Caco-2 (cell line): ENCODE data around the gene MAPK14. TPM values are rescaled to one million over a fixed set of nuclear protein-coding genes. Genes with fewer than 3 reads are reported as not detected.

Experiments used
- BruUV-seq: library from RNA; stranded (reverse); fragments of 400-500 nt; replicated peaks from 2 replicates; lab custom pipeline; 2021; lab: Mats Ljungman, UMichigan
- CTCF ChIA-PET: fragments of 300-600 bp; sonication (Branson Sonifier 250); formaldehyde crosslinking; loops from one replicate; lab custom pipeline; 2022; ENCODE audit warnings: antibody characterized with exemption; lab: Charles Lee
- POLR2A ChIA-PET: fragments of 300-600 bp; sonication (Branson Sonifier 250); formaldehyde crosslinking; loops from one replicate; lab custom pipeline; 2022; ENCODE audit warnings: antibody characterized with exemption; lab: Charles Lee
- DNase-seq, 2 experiments: peaks; one replicate each; pipeline versions ENCODE4 v3.0.0 to v3.0.0-alpha.2; 2020 to 2022
- H3K27me3 ChIP-seq: replicated peaks from 2 replicates; pipeline ENCODE4 v1.6.0; 2011; ENCODE audit warnings: low read length; ENCODE audit not compliant: control insufficient read depth, insufficient read depth
- H3K36me3 ChIP-seq: 2 replicates; pipeline ENCODE4 v1.5.1; 2011; ENCODE audit warnings: low read length; ENCODE audit not compliant: control insufficient read depth, insufficient read depth
- H3K4me1 ChIP-seq: fragments of 250-450 bp; sonication (Bioruptor Pico); 2 replicates; pipeline ENCODE4 v1.5.1; 2020; ENCODE audit warnings: mild to moderate bottlenecking
- H3K4me3 ChIP-seq: 2 replicates; pipeline ENCODE4 v1.5.1; 2011; ENCODE audit warnings: low read depth, mild to moderate bottlenecking, control low read depth, low read length
- H3K9me3 ChIP-seq: fragments of 250-450 bp; sonication (Bioruptor Pico); 2 replicates; pipeline ENCODE4 v1.5.1; 2020; ENCODE audit warnings: mild to moderate bottlenecking, moderate library complexity
- H3K27ac Mint-ChIP-seq: one replicate; pipeline ENCODE4 v1.8.0; 2022; ENCODE audit warnings: mixed read lengths; ENCODE audit not compliant: unreplicated experiment
- H3K27me3 Mint-ChIP-seq: one replicate; pipeline ENCODE4 v1.8.0; 2022; ENCODE audit warnings: mixed read lengths; ENCODE audit not compliant: insufficient read depth, unreplicated experiment
- H3K36me3 Mint-ChIP-seq: one replicate; pipeline ENCODE4 v1.8.0; 2022; ENCODE audit warnings: mild to moderate bottlenecking, mixed read lengths; ENCODE audit not compliant: insufficient read depth, unreplicated experiment
- H3K4me1 Mint-ChIP-seq: one replicate; pipeline ENCODE4 v1.8.0; 2022; ENCODE audit warnings: low read depth, mixed read lengths; ENCODE audit not compliant: unreplicated experiment
- H3K4me3 Mint-ChIP-seq: one replicate; pipeline ENCODE4 v1.8.0; 2022; ENCODE audit warnings: mild to moderate bottlenecking, moderate library complexity, mixed read lengths; ENCODE audit not compliant: unreplicated experiment
- H3K9me3 Mint-ChIP-seq: one replicate; pipeline ENCODE4 v1.8.0; 2022; ENCODE audit warnings: mixed read lengths; ENCODE audit not compliant: unreplicated experiment
- intact Hi-C: fragments of 100-400 bp; cut with micrococcal nuclease; formaldehyde crosslinking; loops from one replicate; pipeline ENCODE4 v1.10.0; 2022; ENCODE audit not compliant: unreplicated experiment
- total RNA-seq: library from RNA; stranded (reverse); gene quantifications from 2 replicates; pipeline ENCODE4 v1.2.3, GENCODE V29; 2022
- TF ChIP-seq, protein P1 (sequence below), 2 experiments: fragments of 200-600 bp in 1 of 2; IDR thresholded peaks; 1 replicate in 1 of 2; 2 replicates in 1 of 2; pipeline versions ENCODE4 v1.5.1 to v1.8.0; 2011 to 2022; ENCODE audit warnings: antibody characterized with exemption in 1 of 2, control low read depth in 1 of 2, inconsistent platforms in 1 of 2, low read depth in 1 of 2, low read length in 1 of 2, mild to moderate bottlenecking in 1 of 2, moderate library complexity in 1 of 2; ENCODE audit not compliant: insufficient read depth in 1 of 2, severe bottlenecking in 1 of 2, unreplicated experiment in 1 of 2

MAPK14 gene
- total RNA-seq, 1 experiment from 2014 or later, result 72.0 TPM

DNA sequence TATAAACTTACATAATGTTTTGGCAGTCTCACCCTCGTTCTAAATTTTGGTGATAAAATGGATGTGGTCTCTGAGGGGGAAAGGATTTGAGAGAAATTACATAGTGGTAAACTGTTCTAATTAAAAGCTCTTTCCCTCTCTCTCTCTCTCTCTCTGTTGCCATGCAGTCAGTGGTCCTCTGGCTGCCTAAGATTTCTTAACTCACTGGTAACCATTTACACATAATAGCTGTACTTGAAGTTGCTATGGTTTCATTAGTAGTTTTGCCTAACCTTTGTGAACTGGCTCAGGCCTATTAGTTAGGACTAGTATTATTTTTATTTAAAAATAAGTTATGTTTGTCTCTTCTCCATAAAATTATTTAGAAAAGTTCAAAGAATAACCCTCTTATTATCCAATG, 42.0 kb downstream of the MAPK14 start:
- H3K27me3 Mint-ChIP-seq, result no peaks in the 10 kb centered on the region
- H3K36me3 ChIP-seq, result no peaks in the 10 kb centered on the region
- H3K9me3 ChIP-seq, result no peaks in the 10 kb centered on the region
- ChIA-PET POLR2A (no interaction called here), CTCF (no interaction called here)
- TF ChIP-seq, protein P1, sequence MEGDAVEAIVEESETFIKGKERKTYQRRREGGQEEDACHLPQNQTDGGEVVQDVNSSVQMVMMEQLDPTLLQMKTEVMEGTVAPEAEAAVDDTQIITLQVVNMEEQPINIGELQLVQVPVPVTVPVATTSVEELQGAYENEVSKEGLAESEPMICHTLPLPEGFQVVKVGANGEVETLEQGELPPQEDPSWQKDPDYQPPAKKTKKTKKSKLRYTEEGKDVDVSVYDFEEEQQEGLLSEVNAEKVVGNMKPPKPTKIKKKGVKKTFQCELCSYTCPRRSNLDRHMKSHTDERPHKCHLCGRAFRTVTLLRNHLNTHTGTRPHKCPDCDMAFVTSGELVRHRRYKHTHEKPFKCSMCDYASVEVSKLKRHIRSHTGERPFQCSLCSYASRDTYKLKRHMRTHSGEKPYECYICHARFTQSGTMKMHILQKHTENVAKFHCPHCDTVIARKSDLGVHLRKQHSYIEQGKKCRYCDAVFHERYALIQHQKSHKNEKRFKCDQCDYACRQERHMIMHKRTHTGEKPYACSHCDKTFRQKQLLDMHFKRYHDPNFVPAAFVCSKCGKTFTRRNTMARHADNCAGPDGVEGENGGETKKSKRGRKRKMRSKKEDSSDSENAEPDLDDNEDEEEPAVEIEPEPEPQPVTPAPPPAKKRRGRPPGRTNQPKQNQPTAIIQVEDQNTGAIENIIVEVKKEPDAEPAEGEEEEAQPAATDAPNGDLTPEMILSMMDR (IDR thresholded peaks at IDR 0.05; ENCODE audit: insufficient read depth in 1 of 2, low read depth in 1 of 2, low read length in 1 of 2, severe bottlenecking in 1 of 2, unreplicated experiment in 1 of 2), result no peak
- no peak overlapping the region for H3K27ac Mint-ChIP-seq
- peaks cover 33% of the 10 kb centered on the region for H3K4me1 Mint-ChIP-seq
- BruUV-seq, result no TSS peak
- no peak overlapping the region for H3K4me3 ChIP-seq
- H3K4me3 Mint-ChIP-seq, result no peak overlapping the region
- intact Hi-C loops, result no loop called here
- peaks cover 37% of the 10 kb centered on the region for H3K4me1 ChIP-seq
- H3K36me3 Mint-ChIP-seq, result peaks cover 19% of the 10 kb centered on the region
- H3K27me3 ChIP-seq, result no peaks in the 10 kb centered on the region
- H3K9me3 Mint-ChIP-seq, result no peaks in the 10 kb centered on the region
- DNase-seq, result no peak

DNA sequence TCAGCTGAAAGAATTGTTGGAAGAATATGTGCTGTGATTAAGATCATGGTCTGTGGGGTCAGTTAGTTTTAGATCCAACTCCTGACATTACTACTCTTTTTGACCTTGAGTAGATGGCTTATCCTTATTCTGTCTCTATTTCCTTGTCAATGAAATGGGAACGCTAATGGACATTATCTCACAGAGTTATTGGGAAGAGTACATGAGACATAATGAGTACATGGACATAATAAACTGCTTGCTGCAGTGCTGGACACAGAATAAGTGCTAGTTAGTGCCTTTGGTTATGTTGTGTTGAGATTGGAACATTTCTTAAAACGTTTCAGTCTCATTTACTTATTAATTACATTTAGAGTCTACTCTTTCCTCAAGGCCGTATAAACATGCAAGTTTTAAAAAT, 42.6 kb downstream of the MAPK14 start:
- Mint-ChIP-seq H3K4me1 (peaks cover 28% of the 10 kb centered on the region), H3K36me3 (peaks cover 19% of the 10 kb centered on the region), H3K9me3 (no peaks in the 10 kb centered on the region), H3K27ac (no peak overlapping the region), H3K27me3 (no peaks in the 10 kb centered on the region), H3K4me3 (no peak overlapping the region)
- Histone ChIP-seq H3K27me3 (no peaks in the 10 kb centered on the region), H3K4me1 (peaks cover 31% of the 10 kb centered on the region), H3K36me3 (no peaks in the 10 kb centered on the region), H3K4me3 (no peak overlapping the region), H3K9me3 (no peaks in the 10 kb centered on the region)
- ChIA-PET POLR2A (no interaction called here), CTCF (no interaction called here)
- BruUV-seq, result no TSS peak
- TF ChIP-seq, protein P1 (IDR thresholded peaks at IDR 0.05; ENCODE audit: insufficient read depth in 1 of 2, low read depth in 1 of 2, low read length in 1 of 2, severe bottlenecking in 1 of 2, unreplicated experiment in 1 of 2), result no peak
- DNase-seq, result no peak
- intact Hi-C loops, result no loop called here

DNA sequence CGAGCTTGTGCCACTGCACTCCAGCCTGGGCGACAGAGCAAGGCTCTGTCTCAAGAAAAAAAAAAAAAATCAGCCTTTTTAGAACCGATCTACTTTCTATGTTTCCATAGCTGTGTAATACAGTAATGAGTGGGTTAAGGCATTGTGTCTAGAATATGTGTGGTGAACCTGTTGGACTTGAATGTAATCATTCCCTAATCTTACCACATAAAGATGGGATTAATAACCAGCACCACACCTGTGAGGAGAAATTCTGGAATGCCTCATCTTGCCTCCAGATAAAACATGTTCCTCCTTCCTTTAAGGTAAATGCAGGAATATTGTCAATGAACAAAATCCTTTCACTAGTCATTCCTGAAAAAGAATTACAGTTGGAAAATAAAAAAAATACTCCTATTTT, 43.7 kb downstream of the MAPK14 start:
- H3K4me3 Mint-ChIP-seq, result no peak overlapping the region
- Histone ChIP-seq H3K4me3 (no peak overlapping the region), H3K36me3 (no peaks in the 10 kb centered on the region), H3K27me3 (no peaks in the 10 kb centered on the region), H3K9me3 (no peaks in the 10 kb centered on the region), H3K4me1 (peaks cover 20% of the 10 kb centered on the region)
- H3K27ac Mint-ChIP-seq, result no peak overlapping the region
- H3K4me1 Mint-ChIP-seq, result peaks cover 29% of the 10 kb centered on the region
- H3K9me3 Mint-ChIP-seq, result no peaks in the 10 kb centered on the region
- no peak for DNase-seq
- no TSS peak for BruUV-seq
- intact Hi-C loops, result no loop called here
- CTCF ChIA-PET, result no interaction called here
- TF ChIP-seq, protein P1 (IDR thresholded peaks at IDR 0.05; ENCODE audit: insufficient read depth in 1 of 2, low read depth in 1 of 2, low read length in 1 of 2, severe bottlenecking in 1 of 2, unreplicated experiment in 1 of 2), result no peak
- no peaks in the 10 kb centered on the region for H3K27me3 Mint-ChIP-seq
- POLR2A ChIA-PET, result no interaction called here
- H3K36me3 Mint-ChIP-seq, result peaks cover 26% of the 10 kb centered on the region
